HepG2 (cell line): ENCODE results near the gene FAT1. TPM values are rescaled to one million over a fixed set of nuclear protein-coding genes. Genes with fewer than 3 reads are reported as not detected.

Experiments used
- ARID2 ChIP-seq: sonication (generic); formaldehyde crosslinking; IDR thresholded peaks from 2 replicates; pipeline ENCODE4 v1.8.1; 2022; ENCODE audit warnings: mild to moderate bottlenecking, missing genetic modification reagents, borderline replicate concordance
- ARNTL ChIP-seq: sonication (generic); formaldehyde crosslinking; IDR thresholded peaks from 2 replicates; pipeline ENCODE4 v1.4.0; 2020; ENCODE audit warnings: mild to moderate bottlenecking, missing genetic modification reagents
- CC2D1A ChIP-seq: sonication (generic); formaldehyde crosslinking; IDR thresholded peaks from 2 replicates; pipeline ENCODE4 v1.8.1; 2023; ENCODE audit warnings: mild to moderate bottlenecking, missing genetic modification reagents
- CENPT ChIP-seq: sonication (generic); formaldehyde crosslinking; IDR thresholded peaks from 2 replicates; pipeline ENCODE4 v1.8.0; 2022; ENCODE audit warnings: low read depth, mild to moderate bottlenecking, moderate library complexity, missing genetic modification reagents
- KLF6 ChIP-seq: IDR thresholded peaks from 2 replicates; pipeline ENCODE4 v1.8.0; 2016; ENCODE audit warnings: missing biosample characterization, missing genetic modification reagents
- MED13 ChIP-seq: sonication (generic); formaldehyde crosslinking; IDR thresholded peaks from 2 replicates; pipeline ENCODE4 v1.5.0; 2020; ENCODE audit warnings: missing genetic modification reagents
- SRSF9 ChIP-seq: fragments of 200-400 bp; formaldehyde crosslinking; IDR thresholded peaks from 2 replicates; pipeline ENCODE4 v1.6.1; 2018; ENCODE audit warnings: borderline replicate concordance, mild to moderate bottlenecking, low read depth, low read length; ENCODE audit not compliant: insufficient read depth, poor library complexity, severe bottlenecking
- TAF15 ChIP-seq: fragments of 200-400 bp; formaldehyde crosslinking; IDR thresholded peaks from one replicate; pipeline ENCODE4 v1.6.1; 2018; ENCODE audit warnings: mild to moderate bottlenecking, low read depth, low read length; ENCODE audit not compliant: poor library complexity, severe bottlenecking
- ZEB1 ChIP-seq: IDR thresholded peaks from 2 replicates; pipeline ENCODE4 v1.6.1; 2012; ENCODE audit warnings: mild to moderate bottlenecking, low read depth, inconsistent platforms; ENCODE audit not compliant: insufficient replicate concordance
- ZNF225 ChIP-seq: sonication (generic); formaldehyde crosslinking; IDR thresholded peaks from 2 replicates; pipeline ENCODE4 v1.4.0; 2020; ENCODE audit warnings: mild to moderate bottlenecking, missing genetic modification reagents
- ZNF256 ChIP-seq: sonication (generic); formaldehyde crosslinking; conservative IDR thresholded peaks from 2 replicates; pipeline ENCODE4 v1.4.0; 2020; ENCODE audit warnings: missing genetic modification reagents
- ZNF709 ChIP-seq: sonication (generic); formaldehyde crosslinking; IDR thresholded peaks from 2 replicates; pipeline ENCODE4 v1.5.0; 2020; ENCODE audit warnings: mild to moderate bottlenecking, missing genetic modification reagents
- ZNF747 ChIP-seq: sonication (generic); formaldehyde crosslinking; IDR thresholded peaks from 2 replicates; pipeline ENCODE4 v1.8.1; 2023; ENCODE audit warnings: missing genetic modification reagents, mild to moderate bottlenecking, borderline replicate concordance
- polyA plus RNA-seq, 8 experiments: library from polyadenylated mRNA; depleted of rRNA in 3 of 8; stranded (reverse) in 7 of 8; unstranded in 1 of 8; fragments of >200 nt; fragmentation: Illumina TruSeq in 4 of 8; extraction: Trizol in 4 of 8; gene quantifications; 2 replicates each; pipeline versions ENCODE4 v1.2.1 to v1.2.3, GENCODE V29; 2011 to 2016; ENCODE audit warnings: low read depth in 4 of 8, missing spikeins in 1 of 8, mixed read lengths in 1 of 8; ENCODE audit not compliant: insufficient read depth in 1 of 8
- total RNA-seq, 5 experiments: library from RNA; depleted of rRNA; stranded (reverse); fragments of >200 nt; fragmentation: Illumina TruSeq; extraction: Trizol; gene quantifications; 2 replicates each; pipeline ENCODE4 v1.2.3, GENCODE V29; 2016; ENCODE audit warnings: low read depth in 1 of 5
- TF ChIP-seq, protein P1 (sequence below): sonication (generic); formaldehyde crosslinking; conservative IDR thresholded peaks from 2 replicates; pipeline ENCODE4 v1.5.0; 2020; ENCODE audit warnings: missing genetic modification reagents
- TF ChIP-seq, protein P2 (sequence below): sonication (generic); formaldehyde crosslinking; IDR thresholded peaks from 2 replicates; pipeline ENCODE4 v1.4.0; 2020; ENCODE audit warnings: missing genetic modification reagents, mild to moderate bottlenecking, borderline replicate concordance
- TF ChIP-seq, protein P3 (sequence below): sonication (generic); formaldehyde crosslinking; IDR thresholded peaks from 2 replicates; pipeline ENCODE4 v1.5.1; 2020; ENCODE audit warnings: mild to moderate bottlenecking, missing genetic modification reagents, moderate library complexity
- TF ChIP-seq, protein P4 (sequence below): sonication (generic); formaldehyde crosslinking; IDR thresholded peaks from 2 replicates; pipeline ENCODE4 v1.5.0; 2020; ENCODE audit warnings: missing genetic modification reagents
- TF ChIP-seq, protein P5 (sequence below): sonication (generic); formaldehyde crosslinking; IDR thresholded peaks from 2 replicates; pipeline ENCODE4 v1.9.0; 2022; ENCODE audit warnings: missing genetic modification reagents, mild to moderate bottlenecking, borderline replicate concordance
- TF ChIP-seq, protein P6 (sequence below): sonication (generic); formaldehyde crosslinking; IDR thresholded peaks from 2 replicates; pipeline ENCODE4 v1.8.1; 2023; ENCODE audit warnings: mild to moderate bottlenecking, missing genetic modification reagents

FAT1 gene
- total and polyA plus RNA-seq, 2 of the 13 experiments (the other 11 are each of a cell fraction or from before 2014, with no cell fraction given), result 185 to 216 TPM

DNA sequence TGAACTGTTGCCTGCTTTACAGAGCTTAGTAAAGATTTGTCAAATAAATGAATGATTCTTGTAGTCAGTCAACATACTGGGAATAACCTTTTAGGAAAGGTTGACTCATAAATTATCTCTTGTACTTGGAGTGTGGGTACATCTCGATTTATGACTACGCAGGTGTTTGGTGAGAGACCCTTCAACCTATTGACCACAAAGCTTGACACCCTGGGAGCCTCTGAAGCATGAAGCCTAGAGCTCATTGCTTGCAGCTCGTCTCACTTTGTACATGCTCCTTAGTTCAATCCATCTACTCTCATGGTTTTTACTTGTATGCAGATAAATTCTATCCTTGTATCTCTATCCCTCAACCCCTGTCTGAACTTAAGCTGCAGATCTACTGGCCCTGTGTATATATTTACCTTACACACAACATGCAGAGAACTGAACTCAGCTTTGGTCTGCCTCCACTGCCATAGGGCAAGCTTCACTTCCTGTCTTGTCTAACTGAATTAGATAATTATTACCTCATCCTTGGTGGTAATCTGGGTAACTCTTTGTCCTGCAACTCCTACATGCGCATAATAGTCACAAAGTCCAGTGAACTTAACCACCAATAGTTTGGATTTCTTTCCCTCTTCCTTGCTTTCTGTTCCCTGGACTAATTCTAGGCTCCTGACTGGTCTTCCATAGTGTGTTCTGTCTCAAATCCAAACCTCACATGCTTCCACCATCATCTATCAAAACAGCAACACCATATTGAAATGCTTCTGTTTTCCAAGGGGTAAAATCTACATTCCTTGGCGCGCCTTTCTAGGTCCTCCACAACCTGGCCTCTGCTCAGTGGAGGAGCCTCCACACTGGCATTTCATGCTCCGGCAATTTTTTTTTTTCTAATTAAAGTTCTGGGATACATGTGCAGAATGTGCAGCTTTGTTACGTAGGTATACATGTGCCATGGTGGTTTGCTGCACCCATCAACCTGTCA is 32.2 kb upstream of the FAT1 start (continued):
- TF ChIP-seq, protein P1, sequence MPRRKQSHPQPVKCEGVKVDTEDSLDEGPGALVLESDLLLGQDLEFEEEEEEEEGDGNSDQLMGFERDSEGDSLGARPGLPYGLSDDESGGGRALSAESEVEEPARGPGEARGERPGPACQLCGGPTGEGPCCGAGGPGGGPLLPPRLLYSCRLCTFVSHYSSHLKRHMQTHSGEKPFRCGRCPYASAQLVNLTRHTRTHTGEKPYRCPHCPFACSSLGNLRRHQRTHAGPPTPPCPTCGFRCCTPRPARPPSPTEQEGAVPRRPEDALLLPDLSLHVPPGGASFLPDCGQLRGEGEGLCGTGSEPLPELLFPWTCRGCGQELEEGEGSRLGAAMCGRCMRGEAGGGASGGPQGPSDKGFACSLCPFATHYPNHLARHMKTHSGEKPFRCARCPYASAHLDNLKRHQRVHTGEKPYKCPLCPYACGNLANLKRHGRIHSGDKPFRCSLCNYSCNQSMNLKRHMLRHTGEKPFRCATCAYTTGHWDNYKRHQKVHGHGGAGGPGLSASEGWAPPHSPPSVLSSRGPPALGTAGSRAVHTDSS (CRISPR knock-in tag), result no peak
- TF ChIP-seq KLF6 (CRISPR knock-in tag), result peak; percentile 33; the same call in 1 of the 2 replicates
- TF ChIP-seq SRSF9, result no peak
- TF ChIP-seq ARNTL (CRISPR knock-in tag), result 0 out of 2 replicates have a peak, but pooled peaks have one; percentile 47
- no peak for TF ChIP-seq ZNF256 (CRISPR knock-in tag)
- TF ChIP-seq CC2D1A (CRISPR knock-in tag), result no peak
- TF ChIP-seq, protein P2, sequence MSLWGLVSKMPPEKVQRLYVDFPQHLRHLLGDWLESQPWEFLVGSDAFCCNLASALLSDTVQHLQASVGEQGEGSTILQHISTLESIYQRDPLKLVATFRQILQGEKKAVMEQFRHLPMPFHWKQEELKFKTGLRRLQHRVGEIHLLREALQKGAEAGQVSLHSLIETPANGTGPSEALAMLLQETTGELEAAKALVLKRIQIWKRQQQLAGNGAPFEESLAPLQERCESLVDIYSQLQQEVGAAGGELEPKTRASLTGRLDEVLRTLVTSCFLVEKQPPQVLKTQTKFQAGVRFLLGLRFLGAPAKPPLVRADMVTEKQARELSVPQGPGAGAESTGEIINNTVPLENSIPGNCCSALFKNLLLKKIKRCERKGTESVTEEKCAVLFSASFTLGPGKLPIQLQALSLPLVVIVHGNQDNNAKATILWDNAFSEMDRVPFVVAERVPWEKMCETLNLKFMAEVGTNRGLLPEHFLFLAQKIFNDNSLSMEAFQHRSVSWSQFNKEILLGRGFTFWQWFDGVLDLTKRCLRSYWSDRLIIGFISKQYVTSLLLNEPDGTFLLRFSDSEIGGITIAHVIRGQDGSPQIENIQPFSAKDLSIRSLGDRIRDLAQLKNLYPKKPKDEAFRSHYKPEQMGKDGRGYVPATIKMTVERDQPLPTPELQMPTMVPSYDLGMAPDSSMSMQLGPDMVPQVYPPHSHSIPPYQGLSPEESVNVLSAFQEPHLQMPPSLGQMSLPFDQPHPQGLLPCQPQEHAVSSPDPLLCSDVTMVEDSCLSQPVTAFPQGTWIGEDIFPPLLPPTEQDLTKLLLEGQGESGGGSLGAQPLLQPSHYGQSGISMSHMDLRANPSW (CRISPR knock-in tag), result no peak
- TF ChIP-seq TAF15, result no peak
- no peak for TF ChIP-seq ZNF709 (CRISPR knock-in tag)
- TF ChIP-seq ZNF747 (CRISPR knock-in tag), result peak; percentile 92
- no peak for TF ChIP-seq ZNF225 (CRISPR knock-in tag)
- TF ChIP-seq, protein P3, sequence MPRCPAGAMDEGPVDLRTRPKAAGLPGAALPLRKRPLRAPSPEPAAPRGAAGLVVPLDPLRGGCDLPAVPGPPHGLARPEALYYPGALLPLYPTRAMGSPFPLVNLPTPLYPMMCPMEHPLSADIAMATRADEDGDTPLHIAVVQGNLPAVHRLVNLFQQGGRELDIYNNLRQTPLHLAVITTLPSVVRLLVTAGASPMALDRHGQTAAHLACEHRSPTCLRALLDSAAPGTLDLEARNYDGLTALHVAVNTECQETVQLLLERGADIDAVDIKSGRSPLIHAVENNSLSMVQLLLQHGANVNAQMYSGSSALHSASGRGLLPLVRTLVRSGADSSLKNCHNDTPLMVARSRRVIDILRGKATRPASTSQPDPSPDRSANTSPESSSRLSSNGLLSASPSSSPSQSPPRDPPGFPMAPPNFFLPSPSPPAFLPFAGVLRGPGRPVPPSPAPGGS (CRISPR knock-in tag), result peak; percentile 41; the same call in 1 of the 2 replicates
- no peak for TF ChIP-seq ZEB1
- no peak for TF ChIP-seq CENPT (CRISPR knock-in tag)
- no peak for TF ChIP-seq ARID2 (CRISPR knock-in tag)
- TF ChIP-seq, protein P4, sequence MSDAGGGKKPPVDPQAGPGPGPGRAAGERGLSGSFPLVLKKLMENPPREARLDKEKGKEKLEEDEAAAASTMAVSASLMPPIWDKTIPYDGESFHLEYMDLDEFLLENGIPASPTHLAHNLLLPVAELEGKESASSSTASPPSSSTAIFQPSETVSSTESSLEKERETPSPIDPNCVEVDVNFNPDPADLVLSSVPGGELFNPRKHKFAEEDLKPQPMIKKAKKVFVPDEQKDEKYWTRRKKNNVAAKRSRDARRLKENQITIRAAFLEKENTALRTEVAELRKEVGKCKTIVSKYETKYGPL (CRISPR knock-in tag), result no peak
- TF ChIP-seq, protein P5, sequence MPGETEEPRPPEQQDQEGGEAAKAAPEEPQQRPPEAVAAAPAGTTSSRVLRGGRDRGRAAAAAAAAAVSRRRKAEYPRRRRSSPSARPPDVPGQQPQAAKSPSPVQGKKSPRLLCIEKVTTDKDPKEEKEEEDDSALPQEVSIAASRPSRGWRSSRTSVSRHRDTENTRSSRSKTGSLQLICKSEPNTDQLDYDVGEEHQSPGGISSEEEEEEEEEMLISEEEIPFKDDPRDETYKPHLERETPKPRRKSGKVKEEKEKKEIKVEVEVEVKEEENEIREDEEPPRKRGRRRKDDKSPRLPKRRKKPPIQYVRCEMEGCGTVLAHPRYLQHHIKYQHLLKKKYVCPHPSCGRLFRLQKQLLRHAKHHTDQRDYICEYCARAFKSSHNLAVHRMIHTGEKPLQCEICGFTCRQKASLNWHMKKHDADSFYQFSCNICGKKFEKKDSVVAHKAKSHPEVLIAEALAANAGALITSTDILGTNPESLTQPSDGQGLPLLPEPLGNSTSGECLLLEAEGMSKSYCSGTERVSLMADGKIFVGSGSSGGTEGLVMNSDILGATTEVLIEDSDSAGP, result no peak
- TF ChIP-seq, protein P6, sequence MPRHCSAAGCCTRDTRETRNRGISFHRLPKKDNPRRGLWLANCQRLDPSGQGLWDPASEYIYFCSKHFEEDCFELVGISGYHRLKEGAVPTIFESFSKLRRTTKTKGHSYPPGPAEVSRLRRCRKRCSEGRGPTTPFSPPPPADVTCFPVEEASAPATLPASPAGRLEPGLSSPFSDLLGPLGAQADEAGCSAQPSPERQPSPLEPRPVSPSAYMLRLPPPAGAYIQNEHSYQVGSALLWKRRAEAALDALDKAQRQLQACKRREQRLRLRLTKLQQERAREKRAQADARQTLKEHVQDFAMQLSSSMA (CRISPR knock-in tag), result no peak
- no peak for TF ChIP-seq MED13 (CRISPR knock-in tag)
